Astrocyte (in vitro differentiated cells and primary cell): ENCODE results near the gene CACNA1A.

Experiments used
- CTCF ChIP-seq: IDR thresholded peaks from 2 replicates; pipeline ENCODE4 v1.5.1; 2011; ENCODE audit warnings: low read depth, mild to moderate bottlenecking, inconsistent platforms, low read length, moderate library complexity; ENCODE audit not compliant: insufficient read depth
- EZH2 ChIP-seq: IDR thresholded peaks from 2 replicates; pipeline ENCODE4 v1.6.1; 2012; ENCODE audit warnings: mild to moderate bottlenecking, low read length, inconsistent platforms; ENCODE audit not compliant: insufficient read depth

- TF ChIP-seq CTCF (no peak), EZH2 (peak; percentile 35)
Measured at GRCh38 chr19:13298565-13299481, 207.5 kb downstream of the CACNA1A start.
